Jurkat, Clone E6-1 (cell line): ENCODE results near the gene SCFD2.
A peak's percentile ranks its signal among the peaks of the same experiment; 100 is the strongest.
"Not testable (repeated sequence)": the region's sequence is repeated elsewhere in the genome, so short reads cannot be mapped to it uniquely, and the experiment has no call there.

ENCODE experiments used
- DNase-seq: peaks from one replicate; pipeline ENCODE4 v3.0.0-alpha.2; 2011; ENCODE audit warnings: low read depth, low spot score
- H3K4me3 ChIP-seq: 2 replicates; pipeline ENCODE4 v1.5.1; 2011; ENCODE audit warnings: mild to moderate bottlenecking, low read length, control low read depth, moderate library complexity

Gene SCFD2

DNA sequence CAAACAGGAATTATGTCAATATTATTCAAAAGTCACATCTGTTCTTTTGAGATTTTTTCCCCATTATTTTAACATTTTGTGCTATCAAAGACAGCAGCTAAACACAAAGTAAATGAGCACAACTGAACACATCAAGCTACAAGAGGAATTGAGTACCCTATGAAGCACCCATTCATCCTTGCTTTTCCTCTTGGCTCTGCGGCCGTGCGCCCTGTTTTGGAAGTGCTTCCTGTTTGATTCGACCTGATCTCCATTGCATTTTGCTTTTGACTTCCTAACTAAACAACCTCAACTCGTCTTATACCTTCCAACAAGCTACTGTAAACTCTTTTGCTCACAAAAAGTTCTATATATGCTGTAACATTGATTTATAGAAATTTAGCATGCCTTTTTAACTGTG, 85.0 kb downstream of the SCFD2 start:
- no peak overlapping the region for H3K4me3 ChIP-seq
- DNase-seq, result no peak

DNA sequence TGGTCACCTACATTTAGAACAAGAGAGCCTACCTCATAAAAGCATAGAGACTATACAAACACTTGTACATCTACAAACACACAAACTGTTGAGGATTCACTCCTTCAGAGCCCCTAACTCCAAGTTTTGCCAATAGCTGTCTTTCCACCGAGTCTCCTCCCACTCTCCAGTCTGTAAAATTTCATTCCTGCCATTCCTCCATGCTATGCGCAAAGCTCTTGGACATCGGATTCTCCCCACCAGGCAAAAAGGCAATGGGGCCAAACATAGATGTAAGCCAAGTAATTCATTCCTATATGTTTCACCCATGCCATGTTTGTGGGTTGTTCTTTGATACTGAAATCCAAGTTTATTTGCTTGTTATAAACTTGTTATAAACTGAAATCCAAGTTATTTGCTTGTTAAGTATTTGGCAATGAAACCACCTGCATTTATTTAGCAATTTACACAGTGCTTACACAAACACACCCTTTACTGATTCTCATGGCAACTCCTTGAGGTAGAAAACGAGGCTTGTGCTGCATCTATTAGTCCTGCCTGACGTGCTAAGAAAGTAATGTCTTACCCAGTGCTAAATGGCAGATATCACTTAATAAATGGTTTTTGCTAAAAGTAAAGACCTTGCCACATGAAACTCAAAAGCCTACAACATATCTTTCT, 91.1 kb downstream of the SCFD2 start:
- DNase-seq, result no peak

DNA sequence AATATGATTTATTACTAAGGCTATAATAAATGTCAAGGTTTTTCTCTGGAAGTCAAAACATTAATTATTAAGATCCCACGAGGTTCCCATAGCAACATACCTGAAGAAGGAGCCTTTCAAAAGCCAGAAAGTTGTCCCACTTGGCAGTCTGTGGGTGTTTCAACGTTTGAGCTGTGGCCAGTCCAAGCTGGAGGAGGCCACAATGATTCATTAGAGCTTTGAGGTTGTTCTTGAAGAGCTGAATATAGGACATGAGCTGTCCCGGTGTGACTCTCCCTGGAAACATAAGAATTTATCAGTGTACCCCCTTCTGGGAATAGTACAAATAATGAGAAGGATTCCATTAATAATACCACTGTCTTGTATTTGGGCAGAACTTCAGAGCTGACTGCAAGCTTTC, 92.1 kb downstream of the SCFD2 start:
- DNase-seq, result no peak
- H3K4me3 ChIP-seq, result no peak overlapping the region

More for the DNA sequence above, 91.1 kb downstream of the SCFD2 start:
- H3K4me3 ChIP-seq, result no peak overlapping the region

DNA sequence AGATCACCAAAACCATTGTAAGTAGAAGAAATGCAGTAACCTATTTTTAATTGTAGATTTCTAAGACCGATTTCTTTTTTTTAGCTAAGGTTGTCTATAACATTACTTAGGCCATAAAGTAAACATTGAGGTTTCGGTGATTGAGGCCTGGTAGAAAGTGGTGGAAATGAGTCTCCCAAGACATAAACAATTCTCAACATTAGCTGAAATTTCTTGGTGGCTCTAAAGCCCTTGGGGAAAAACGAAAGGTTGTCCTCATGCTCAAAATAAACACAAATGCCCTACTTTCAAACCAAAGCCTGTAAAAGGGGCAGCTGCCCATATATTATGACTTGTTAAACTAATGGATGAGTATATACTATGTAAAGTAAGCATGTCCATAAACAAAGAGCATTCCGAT, 98.8 kb downstream of the SCFD2 start:
- no peak overlapping the region for H3K4me3 ChIP-seq
- DNase-seq, result no peak

DNA sequence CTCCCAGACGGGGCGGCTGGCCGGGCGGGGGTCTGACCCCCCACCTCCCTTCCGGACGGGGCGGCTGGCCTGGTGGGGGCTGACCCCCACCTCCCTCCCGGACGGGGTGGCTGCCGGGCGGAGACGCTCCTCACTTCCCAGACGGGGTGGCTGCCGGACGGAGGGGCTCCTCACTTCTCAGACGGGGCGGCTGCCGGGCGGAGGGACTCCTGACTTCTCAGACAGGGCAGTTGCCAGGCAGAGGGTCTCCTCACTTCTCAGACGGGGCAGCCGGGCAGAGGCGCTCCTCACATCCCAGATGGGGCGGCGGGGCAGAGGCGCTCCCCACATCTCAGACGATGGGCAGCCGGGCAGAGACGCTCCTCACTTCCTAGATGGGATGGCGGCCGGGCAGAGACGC, 109.9 kb downstream of the SCFD2 start:
- DNase-seq, H3K4me3 ChIP-seq: not testable (repeated sequence)

DNA sequence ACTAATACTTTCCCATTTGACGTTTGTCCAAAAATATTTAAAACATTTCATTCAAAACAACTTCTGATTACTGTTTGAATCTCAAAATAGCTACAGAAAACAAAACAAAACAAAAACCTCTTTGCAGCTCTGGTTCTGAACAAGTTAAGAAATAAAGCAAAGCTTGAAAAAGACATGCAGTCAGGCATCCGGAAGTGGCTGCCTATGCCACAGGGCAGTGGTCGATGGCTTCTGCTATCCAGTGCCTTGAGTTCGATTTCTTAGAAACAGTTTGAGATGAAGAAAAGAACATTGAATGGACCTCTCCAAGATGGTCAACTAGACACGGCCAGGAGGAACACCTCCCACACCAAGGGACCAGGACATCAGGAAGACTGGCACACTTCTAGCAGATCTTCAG, 125.3 kb downstream of the SCFD2 start:
- DNase-seq, result no peak
- H3K4me3 ChIP-seq, result no peak overlapping the region

DNA sequence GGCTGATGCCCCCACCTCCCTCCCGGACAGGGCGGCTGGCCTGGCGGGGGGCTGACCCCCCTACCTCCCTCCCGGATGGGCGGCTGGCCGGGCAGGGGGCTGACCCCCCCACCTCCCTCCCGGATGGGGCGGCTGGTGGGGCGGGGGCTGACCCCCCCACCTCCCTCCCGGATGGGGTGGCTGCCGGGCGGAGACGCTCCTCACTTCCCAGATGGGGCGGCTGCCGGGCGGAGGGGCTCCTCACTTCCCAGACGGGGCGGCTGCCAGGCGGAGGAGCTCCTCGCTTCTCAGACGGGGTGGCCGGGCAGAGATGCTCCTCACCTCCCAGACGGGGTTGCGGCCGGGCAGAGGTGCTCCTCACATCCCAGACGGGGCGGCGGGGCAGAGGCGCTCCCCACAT, 127.5 kb downstream of the SCFD2 start:
- not testable (repeated sequence) for DNase-seq, H3K4me3 ChIP-seq

DNA sequence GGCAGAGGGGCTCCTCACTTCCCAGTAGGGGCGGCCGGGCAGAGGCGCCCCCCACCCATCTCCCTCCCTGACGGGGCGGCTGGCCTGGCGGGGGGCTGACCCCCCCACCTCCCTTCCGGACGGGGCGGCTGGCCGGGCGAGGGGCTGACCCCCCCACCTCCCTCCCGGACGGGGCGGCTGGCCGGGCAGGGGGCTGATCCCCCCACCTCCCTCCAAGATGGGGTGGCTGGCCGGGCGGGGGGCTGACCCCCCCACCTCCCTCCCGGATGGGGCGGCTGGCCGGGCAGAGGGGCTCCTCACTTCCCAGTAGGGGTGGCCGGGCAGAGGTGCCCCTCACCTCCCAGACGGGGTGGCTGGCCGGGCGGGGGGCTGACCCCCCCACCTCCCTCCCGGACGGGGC, 128.1 kb downstream of the SCFD2 start:
- DNase-seq, H3K4me3 ChIP-seq: not testable (repeated sequence)

DNA sequence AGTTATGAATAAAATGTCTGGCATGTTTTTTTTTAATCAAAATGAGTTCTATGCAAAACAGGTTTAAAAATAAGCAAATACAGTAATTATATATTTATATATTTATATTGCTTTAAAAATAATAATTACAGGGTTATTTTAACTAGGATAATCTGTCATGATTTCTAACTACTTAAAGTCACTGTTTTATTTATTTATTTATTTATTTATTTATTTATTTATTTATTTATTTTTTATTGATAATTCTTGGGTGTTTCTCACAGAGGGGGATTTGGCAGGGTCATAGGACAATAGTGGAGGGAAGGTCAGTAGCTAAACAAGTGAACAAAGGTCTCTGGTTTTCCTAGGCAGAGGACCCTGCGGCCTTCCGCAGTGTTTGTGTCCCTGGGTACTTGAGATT, 129.2 kb downstream of the SCFD2 start:
- not testable (repeated sequence) for H3K4me3 ChIP-seq, DNase-seq

DNA sequence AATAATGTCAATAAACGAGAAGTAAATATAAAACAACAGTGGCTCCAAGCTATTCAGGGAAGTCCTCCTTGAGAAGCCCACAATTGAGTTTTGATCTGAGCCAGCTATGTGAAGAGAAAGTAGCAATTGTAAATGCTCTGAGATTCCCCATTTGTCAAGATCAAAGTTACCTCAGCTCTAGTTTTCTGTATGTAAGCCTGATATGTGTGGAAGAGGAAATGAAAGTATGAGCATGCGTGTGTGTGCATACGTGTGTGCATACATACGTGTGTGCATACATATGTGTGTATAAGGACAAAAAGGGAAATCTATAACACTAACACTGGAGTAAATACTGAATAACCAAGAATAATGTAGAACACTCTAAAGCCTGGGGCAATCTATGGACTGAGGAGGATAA, 130.3 kb downstream of the SCFD2 start:
- no peak overlapping the region for H3K4me3 ChIP-seq
- DNase-seq, result no peak

DNA sequence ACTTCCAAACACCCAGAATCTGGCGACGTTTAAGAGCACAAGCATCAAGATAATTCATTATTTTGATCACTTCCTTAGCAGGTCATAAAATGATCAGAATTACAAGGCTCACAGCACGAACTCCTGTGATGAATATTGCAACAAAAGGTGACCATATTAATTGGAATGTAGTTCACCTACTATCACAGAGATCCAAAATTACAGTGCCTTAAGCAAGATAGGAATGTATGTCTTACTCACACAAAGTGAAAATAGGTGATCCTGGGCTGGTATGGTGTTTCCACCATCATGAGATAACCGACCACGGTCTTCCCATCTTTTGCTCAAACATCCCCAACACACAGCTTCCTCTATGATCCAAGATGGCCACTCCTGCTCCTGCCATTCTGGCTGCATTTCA, 131.2 kb downstream of the SCFD2 start:
- no peak for DNase-seq
- H3K4me3 ChIP-seq, result no peak overlapping the region

DNA sequence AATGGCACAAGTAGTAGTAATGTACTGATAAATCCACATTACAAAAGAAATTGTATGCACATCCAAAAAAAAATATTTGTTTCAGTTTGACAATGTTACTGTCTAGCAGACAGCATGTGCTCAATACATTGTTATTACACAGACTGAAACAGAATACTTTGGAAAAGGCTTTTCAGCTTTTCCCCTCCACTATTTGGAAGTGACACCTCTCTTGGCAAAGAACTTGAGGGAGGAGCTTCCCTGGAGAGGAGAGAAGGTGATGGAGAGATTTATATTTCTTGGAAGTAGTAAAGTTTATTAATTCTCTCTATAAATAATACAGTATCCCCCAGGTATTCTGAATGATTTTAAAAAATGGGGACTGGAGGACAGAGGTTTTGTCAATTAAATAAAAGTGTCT, 131.8 kb downstream of the SCFD2 start:
- no peak for DNase-seq
- no peak overlapping the region for H3K4me3 ChIP-seq

DNA sequence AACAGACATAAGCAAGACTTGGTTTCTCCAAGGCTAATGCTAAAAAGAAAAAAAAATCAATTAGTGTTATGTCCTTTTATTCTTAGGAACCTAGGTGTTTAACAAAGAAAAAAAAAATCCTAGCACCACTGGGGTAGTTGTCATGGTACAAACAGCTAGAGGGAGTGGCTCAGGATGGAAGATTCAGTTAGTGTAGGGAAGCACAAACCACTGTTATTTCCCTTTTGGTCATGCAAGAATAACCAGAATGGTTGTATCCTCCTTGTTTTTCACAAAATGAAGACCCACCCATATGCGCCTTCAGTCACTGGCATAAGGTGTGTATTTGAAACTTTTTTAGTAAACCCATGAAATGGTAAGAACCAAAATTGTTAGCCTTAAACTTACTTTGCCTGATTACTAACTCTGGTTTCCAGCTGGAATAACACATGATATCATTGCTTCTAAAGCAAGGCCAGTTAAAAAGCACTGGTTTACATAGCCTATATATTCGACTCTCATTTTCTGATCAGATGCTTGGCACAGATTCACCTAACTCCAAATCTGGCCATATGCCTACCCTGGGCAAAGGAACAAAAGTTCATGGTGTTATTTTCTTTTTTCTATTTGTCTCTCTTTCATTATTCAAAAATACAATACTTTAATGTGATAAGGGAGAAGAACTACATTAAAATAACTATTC, 132.6 kb downstream of the SCFD2 start:
- H3K4me3 ChIP-seq, result no peak overlapping the region
- peak; percentile 14 for DNase-seq

DNA sequence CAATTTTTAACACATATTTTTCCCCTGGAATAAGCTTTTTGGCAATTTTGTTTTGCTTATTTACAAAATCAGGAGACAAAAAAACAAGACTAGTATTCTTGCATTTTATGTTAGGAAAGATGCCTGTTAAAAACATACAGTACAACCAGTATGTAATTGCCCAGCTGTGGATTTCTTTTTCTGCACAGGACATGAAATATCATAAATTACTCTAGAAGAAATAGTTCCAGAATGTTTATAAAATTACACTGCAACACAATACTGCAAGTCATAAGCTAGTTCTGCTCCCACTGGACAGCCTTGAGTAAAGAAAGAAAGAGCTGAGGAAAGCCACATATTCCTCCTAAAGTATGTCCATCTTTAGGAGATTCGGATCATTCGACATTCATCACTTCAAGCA, 133.5 kb downstream of the SCFD2 start:
- no peak overlapping the region for H3K4me3 ChIP-seq
- DNase-seq, result no peak

DNA sequence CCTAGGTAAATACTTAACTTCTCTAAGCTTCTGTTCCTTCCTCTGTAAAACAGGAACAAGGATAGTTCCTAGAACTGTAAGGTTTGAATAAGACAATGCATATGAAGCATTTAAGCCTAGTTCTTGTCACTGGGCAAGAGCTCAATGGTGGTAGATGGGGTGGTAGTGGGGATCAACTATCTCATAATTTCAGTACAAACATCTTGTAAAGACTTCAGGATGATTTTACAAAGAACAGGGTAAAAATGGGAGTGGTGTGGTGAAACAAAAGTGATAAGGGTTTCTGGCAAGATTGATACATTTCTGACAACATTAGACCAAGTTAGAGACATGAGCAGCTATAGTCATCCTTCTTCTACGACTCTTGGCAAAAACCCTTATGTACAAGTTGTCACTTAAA, 137.8 kb downstream of the SCFD2 start:
- no peak for DNase-seq

DNA sequence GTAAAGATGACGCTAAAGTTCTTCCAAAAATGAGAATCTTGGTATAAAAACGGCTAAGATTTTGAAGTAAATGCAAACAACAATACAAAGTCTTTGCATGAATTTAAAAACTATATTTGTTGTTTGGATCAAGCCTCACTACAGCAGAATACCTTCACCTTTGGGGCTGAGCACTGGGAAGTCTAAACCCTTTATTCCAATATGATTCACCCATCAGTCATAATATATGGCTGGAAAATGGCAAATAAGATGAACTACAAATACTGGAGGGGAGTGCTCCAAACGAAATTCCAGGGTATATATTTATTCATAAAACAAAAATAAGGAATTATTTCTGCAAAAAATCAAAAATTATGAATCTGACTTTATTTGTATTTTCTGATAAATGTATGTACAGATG, 138.4 kb downstream of the SCFD2 start:
- no peak overlapping the region for H3K4me3 ChIP-seq
- DNase-seq, result no peak

More for the DNA sequence above, 137.8 kb downstream of the SCFD2 start:
- H3K4me3 ChIP-seq, result no peak overlapping the region

DNA sequence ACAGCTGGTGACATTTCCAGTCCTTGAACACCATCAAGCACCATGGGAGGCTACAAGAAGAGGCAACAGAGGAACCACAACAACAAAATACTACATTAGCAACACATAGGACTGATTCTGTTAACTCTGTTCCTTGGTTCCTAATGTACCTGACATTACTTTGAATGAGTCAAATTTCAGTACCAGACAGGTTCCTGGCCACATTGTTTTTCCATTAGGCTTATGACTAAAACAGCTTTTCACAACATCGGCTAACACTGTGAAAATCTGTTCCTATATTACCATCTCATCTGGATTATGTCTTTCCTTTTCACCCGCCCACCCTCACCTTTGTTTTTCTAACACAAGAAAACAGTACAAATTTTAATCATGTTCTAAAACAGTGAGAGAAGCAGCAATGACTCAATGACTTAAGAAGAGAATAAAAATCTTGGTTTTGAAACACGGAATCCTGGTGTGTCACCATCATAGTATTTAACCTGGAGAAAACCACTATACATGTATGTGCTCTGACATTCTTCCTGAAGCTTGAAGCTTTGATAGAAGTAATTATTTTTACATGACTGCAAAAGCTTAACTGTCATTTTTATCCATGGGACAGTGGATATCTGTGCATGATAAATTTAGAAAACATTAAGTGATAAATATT, 143.9 kb downstream of the SCFD2 start:
- no peak overlapping the region for H3K4me3 ChIP-seq
- DNase-seq, result no peak

DNA sequence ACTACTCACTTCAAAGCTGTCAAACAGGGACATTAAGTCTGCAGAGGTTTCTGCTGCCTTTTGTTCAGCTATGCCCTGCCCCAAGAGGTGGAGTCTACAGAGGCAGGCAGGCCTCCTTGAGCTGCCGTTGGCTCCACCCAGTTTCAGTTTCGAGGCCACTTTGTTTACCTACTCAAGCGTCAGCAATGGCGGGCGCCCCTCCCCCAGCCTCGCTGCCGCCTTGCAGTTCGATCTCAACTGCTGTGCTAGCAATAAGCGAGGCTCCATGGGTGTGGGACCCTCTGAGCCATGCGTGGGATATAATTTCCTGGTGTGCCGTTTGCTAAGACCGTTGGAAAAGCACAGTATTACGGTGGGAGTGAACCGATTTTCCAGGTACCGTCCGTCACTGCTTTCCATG, 146.7 kb downstream of the SCFD2 start:
- not testable (repeated sequence) for H3K4me3 ChIP-seq, DNase-seq

DNA sequence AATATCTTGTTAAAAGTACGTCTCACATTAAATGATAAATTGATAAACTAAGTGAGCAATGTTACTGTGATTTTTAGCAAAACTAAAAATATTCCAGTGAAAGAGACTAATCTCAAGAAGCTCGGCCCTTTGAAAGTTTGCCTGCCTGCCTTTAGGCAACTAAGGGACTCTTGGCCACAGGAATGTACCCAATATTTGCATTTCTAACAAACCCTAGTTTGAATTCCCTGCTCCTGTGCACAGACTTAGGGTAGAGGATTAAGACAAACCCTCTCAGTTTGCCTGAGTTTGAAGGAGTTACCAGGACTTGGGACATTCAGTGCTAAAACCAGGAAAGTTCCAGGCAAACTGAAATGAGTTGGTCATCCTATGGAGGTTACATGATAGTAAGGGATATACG, 157.1 kb downstream of the SCFD2 start:
- no peak overlapping the region for H3K4me3 ChIP-seq
- DNase-seq, result no peak

DNA sequence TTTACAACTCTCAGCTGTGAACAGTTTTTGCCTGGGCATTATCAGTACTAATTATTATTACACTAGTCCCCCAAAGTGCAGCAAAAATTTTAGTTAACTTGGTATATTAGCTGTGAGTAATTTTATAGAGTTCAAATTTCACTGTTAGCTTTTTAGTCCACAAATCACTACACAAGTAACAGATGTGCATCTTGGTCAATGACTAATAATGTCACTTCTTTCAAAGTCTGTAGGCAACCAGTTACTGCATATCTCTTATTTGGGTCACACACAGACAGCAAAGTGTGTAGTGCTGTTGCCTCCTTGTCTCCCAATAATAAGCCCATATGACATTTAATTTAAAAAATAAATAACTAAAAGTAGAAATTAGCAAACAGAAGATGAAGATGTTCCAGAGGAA, 159.9 kb downstream of the SCFD2 start:
- no peak for DNase-seq
- no peak overlapping the region for H3K4me3 ChIP-seq

DNA sequence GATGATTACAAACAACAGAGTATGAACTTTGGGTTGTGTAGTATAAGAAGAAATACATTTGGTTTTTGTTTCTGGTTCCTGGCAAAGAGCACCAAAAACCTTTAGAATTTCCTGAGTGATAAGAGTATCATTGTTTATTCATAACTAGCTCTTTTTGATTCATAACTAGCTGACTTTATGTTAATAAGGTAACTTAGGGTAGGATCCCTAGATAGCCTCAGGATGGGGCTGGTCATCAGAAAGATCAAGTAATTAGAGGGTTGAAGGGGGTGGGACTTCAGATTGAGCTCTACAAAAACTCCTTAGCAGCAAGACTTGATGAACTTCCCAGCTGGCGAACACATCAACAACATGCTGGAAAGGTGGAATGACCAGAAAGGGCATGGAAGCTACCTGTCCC, 166.5 kb downstream of the SCFD2 start:
- DNase-seq, result no peak
- no peak overlapping the region for H3K4me3 ChIP-seq
